ENCODE data around the gene HACD2.
A peak's percentile ranks its signal among the peaks of the same experiment; 100 is the strongest.
"Not testable (repeated sequence)": the region's sequence is repeated elsewhere in the genome, so short reads cannot be mapped to it uniquely, and the experiment has no call there.

HACD2 gene, protein sequence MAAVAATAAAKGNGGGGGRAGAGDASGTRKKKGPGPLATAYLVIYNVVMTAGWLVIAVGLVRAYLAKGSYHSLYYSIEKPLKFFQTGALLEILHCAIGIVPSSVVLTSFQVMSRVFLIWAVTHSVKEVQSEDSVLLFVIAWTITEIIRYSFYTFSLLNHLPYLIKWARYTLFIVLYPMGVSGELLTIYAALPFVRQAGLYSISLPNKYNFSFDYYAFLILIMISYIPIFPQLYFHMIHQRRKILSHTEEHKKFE

DNA sequence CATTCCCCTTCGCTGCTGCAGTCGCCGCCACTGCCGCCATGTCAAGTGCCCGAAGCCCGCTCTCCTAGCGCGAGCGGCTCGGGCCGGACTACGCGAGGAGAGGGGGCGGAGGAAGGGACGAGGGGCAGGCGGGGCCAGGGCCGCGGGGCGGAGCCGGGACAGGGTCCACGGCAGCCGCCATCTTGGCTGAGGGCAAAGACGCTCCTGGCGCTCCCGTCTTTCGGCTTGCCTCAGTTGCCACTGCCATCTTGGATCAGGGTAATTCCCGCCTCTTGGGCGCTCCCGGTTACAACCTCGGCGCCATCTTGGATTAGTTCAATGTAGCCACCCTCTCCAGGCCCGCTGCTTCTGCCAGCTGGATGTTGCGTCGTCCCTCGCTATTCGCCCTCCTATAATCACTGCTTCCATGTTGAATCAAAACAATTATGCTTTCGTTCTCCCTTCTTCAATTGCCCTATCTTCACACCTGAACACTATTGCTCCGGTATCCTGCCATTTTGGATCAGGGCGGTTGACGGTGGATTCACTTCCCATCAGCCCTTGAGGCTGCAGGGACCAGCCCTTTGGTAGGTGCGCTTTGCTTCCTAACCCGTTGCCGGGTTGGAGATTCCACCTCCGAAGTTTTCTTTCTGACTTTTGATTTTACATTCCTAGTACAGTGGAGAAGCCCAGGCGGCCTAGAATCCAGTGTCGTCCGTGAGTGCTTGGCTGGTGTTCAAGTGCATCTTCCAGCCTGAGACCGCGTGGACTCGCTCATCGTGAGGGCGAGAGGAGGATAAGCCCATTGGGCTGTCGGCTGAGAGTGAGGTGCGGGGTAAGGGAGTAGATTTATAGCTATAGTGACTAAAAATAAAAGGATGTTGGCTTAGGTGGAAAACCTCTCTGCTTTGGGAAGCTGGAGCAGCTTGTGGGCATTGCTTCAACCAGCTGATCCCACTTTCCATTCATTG lies at the start of gene HACD2:
TSS of gene HACD2 (minus strand) at position 66 of the 950 bp plus-strand sequence. CDS start at position 40, 26 bp downstream.
- DNase-seq (ENCODE audit: low spot score) = peak; percentile 98

DNA sequence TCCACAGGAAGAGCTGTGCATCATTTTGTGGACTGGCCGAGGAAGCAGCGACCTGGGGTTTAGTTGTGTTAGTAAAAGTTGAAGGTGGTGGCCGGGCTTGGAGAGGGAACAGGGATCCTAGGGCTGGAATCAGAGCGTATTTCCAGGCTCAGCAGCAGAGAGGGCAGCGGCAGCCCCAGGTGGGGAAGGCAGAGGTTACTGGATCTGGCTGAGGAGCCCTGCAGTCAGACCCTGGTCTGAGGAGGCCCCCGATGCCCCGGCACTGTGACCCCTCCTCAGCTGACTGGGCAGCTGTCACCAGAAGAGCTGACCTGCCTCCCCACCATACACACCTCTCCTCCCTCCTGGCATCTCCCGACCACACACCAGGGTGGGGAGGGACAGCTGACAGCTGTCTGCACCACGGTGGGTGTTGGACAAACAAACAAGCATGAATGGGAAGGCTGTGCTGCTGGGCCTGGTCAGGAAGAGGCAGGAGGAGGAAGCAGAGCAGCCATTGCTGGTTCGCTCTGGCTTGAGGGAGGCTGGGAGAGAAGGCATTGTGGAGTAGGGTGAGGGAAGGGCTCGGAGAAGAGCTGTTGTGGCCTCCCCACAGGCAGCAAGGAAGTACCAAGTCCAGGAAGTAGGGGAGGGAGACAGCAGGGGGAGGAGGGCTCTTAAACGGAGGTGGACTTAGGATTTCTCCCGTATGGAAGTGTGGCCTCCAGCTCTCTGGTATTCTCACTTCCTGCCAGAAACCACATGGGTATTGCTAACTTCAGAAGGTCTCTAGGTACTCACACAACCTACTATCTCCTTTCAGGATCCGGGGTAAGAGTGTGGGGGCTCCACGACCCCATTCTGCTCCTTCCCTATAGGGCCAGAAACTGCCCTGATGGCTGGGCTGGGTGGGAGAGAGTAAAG lies 49.5 kb upstream of the HACD2 start:
- DNase-seq (ENCODE audit: low spot score) = no peak

DNA sequence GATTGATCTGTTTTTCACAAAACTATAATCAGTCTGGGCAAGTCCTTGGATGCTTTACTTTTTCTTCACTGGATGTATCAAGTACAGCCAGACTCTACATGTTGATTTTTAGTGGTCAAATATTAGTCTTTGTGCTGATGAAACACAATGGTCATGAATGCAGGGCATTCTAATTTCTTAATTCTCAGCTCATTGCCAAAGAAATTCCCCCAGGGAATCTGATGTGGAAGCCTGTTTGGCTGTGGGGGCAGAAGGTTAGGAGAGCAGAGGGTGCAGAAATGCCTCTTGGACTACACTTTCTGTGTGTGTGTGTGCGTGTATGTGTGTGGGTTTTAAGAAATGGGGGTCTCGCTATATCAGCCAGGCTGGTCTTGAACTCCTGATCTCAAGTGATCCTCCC lies 48.7 kb upstream of the HACD2 start:
- DNase-seq (ENCODE audit: low spot score) = no peak

DNA sequence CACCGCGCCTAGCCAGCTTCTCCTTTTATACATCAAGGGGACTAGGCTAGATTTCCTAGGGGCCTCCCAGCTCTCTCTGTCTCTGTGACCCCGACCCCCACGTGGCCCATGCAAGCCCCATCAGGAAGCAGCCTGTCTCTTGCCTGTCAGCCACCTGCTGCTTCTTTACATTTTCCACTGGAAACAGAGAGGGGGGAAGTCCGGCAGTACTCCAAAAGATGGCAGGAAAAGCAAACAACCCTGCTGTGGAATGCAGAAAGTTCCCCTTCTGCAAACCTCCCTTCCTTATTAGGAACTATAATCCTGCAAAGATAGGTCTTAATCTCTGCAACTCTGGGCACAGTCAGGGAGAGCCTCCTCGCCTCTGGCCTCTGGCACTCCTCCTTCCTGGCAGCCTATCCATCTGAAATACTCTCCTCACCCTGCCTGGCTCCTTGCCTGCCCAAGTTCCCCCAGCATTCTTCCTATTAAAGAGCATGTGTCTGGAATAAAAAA lies 47.4 kb upstream of the HACD2 start:
- no peak for DNase-seq (ENCODE audit: low spot score)

DNA sequence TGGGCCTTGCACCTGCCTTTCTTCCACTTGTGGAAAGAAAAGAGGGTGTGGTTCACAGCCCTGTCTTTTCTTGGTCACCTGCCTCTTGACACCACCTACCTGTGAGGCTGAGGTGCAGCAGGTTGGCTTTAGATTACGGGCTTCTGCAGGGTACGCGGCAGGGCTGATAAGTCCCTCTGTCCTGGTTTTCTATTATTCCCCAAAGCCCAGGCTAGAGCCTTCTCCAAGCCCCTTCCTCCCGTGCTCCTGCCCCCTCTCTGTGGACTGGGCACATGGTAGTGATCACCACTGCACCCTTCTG lies 44.8 kb upstream of the HACD2 start:
- no peak for DNase-seq (ENCODE audit: low spot score)

DNA sequence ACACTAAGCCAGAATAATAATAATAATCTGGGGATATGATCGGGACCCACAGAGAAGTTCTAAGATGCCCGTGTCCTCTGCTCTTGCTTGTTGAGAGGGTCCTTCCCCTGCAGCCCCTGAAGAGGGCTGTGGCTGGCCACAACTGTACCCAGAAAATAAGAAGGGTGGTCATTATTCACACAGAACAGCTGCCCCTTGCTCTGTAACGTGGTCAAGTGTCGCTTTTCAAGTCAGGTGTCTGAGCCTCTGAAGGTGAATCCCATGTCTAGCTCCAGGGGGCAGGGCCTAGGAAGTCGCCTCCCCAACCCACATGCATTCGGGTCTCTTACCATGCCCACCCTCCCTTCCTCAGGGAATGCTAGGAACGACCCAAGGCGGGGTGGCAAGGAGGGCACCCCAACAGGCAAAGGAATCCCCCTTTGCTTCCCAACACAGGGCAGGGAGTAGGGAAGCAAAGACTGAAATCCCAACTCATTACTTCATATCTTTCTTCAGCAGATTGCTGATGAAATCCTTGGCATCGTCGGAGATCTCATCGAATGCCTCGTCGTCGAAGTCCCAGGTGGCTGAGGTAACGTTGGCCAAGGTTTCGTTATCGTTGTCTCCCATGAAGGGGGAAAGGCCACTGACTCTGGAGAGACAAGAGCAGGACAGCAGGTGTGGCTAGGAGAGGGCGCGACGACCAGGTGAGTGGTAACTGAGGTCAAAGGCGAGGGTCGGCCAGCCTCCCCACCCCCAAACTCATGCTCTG lies 44.3 kb upstream of the HACD2 start:
- no peak for DNase-seq (ENCODE audit: low spot score)

DNA sequence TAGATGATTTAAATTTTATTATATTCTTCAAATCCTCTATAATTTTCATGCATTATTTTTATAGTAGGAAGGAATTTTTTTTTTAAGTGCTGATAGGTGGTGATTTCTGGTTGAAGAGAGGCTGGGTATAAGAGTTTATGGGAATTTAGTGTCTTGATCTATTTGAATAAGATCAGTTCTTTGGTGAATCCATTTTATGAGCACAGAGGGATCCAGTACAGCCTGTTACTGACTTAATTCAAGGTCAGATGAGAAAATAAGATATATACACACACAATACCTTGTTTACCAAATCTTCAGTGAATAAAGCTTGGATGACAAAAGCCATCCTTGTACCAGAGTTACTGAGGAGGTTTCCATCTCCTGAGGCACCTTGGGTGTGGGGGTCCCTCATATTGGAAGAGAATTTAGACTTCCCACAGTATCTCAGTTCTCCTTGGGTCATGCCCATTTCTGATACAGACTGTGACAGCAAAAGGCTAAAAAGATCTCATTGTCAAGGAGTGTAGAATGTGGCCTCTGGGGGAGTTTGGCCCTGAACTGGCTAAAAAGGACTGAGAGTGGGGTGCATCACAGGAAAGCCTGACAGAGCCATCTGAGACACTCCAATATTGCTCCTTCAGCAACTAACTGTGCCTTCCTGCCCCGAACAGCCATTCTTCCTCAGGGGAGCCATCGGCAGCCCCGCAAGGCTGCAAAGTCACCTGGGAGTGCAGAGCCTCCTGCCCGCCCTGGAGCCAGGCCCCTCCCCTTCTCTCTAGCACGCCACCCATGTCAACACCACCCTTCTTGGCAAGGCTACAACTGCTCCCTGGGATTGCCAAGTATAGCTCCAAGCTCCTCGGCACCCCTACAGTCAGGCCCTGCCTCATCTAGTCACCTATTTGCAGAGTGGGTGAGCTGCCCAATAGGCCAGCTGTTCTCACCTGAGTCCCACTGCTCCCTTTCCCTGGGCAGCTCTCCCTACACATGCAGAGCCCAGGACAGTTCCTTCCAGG lies 43.1 kb upstream of the HACD2 start:
- no peak for DNase-seq (ENCODE audit: low spot score)

DNA sequence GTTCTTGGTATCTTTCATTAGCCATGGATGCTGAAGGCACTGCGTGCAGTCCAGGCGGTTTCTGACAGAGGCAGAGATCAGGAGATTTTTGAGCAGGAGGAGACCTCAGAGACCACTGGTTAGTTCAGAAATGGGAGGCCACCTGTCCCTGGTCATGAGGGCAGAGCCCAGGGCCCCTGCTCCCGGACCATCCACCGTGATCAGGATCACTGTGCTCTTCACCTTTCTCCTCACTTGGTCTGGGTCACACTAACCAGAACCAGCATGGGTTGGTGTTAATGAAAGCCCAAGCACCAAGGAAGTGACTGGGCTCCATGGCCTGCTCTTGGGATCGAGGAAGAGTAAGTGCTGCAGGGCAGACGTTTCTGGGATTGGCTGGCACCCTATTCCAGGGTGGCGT lies 42.0 kb upstream of the HACD2 start:
- DNase-seq (ENCODE audit: low spot score) = no peak

DNA sequence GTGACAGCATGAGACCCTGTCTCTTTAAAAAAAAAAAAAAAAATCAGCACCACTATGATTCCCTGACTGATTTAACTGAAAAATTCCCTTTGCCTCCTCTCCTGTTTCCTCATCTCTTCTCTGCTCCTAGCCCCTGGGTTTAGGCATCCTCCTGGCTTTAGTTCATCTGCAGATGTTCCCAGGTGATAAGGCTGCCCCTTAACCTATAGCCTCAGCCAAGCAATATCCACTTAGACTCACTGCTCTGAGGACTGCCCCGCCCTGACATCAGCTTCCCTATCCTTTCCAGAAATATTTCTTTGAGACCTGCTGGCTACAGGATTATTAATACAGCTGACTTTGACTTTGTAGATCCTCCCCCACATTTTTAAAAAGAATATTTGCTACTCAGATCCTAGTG lies 39.4 kb upstream of the HACD2 start:
- DNase-seq (ENCODE audit: low spot score) = no peak

DNA sequence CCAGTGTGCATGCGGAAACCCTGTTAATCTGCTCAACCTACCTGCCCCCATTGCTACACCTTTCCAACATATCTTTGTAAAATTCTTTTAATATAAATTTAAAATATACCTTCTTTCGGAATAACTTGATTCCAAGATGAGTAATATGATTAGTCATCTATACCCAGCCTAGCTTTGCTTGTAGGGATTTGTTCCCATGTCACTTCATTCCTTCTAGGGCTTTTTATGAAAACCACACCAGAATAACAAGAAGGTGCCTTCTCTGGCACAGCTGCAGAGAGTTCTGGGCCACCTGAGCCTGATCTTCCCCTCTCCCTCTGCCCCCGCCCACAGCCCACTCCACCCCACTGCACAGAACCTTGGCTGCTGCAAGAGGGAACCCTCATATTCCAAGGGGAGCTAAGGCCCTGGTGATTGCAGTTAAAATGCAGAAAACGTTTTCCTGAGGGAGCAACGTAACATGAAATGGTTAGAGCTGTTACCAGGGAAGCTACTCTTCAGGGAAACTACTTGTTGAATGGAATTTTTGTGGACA lies 38.6 kb upstream of the HACD2 start:
- DNase-seq (ENCODE audit: low spot score) = no peak

DNA sequence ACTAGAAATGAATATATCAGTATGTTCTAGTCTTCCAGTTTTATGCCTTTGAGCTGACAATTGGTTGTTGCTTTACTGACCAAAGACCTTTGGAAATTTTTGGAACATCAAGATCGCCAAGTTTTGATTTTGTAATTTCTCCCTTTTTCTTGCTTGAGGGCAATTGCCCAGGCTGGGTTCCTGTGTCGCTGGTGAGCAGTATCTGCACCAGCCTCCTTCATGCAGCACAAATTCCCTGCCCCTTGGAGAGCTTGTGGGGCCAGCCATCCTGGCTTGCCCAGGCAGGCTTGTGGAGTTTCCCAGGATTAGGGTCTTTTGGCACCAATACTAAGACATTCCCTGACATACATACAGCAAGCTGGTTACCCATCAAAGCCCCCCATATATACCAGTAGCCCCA lies 37.9 kb upstream of the HACD2 start:
- no peak for DNase-seq (ENCODE audit: low spot score)

DNA sequence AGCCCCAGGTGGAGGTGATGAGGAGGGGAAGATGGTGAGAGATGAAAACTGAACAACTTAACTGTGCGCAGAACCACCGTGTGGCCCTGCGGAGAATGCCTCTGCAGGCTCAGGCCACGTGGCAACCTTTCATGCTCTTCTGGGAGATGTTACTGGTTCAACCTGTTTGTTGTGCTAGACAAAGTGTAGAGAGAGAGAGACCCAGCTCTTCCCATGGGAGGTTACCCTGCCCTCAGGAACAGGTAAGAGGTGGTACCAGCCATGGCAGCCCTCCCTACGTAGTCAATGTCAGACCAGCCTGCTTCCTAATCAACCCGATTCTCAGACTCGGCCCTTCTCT lies 37.0 kb upstream of the HACD2 start:
- DNase-seq (ENCODE audit: low spot score) = no peak

DNA sequence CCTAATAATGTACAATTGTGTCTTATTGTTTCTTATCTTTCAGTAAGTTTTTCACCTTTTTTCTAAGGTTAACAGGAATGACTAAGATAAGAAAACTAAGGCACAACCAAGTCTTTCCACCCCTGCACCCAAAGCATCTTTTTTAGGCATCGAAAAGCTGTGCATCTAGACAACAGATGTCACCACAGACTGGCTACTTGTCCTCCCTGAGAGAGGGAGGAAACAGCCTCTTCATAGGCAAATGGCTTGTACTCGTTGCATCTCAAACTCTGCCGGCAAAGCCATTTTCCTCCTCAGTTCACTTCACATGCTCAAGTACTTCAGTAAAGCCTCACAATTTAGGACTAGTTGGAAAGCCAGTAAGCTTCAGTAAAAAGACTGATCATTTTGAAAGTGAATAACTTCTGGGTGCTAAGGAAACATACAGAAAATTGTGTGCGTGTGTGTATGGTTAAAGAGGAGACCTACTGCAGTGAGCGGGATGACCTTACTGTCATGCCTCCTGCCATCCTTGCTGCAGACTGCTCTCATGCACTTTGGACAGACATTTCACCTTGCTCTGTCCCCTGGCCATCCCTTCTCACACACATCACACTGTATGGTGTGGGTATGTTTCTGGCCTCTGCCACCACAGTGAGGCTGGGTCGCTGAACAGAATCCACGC lies 36.5 kb upstream of the HACD2 start:
- no peak for DNase-seq (ENCODE audit: low spot score)

DNA sequence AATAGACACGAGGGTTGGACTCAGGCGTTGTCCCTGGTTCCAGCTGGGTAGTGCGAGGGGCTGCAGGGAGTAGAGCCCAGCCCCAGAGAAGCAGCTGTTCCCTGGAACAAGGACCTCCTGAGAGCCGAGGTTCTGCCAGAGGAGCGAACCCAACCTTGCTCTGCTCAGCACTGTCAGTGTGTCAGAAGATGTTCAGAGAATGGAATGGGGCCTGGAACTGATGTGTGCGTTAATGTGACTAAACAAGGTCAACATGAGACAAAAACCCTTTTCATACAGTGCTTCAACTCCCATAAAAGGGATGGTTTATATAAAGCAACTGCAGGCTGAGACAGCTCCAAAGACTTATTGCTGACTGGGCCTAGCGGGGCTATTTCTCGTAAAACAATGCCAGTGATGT lies 35.5 kb upstream of the HACD2 start:
- DNase-seq (ENCODE audit: low spot score) = no peak

DNA sequence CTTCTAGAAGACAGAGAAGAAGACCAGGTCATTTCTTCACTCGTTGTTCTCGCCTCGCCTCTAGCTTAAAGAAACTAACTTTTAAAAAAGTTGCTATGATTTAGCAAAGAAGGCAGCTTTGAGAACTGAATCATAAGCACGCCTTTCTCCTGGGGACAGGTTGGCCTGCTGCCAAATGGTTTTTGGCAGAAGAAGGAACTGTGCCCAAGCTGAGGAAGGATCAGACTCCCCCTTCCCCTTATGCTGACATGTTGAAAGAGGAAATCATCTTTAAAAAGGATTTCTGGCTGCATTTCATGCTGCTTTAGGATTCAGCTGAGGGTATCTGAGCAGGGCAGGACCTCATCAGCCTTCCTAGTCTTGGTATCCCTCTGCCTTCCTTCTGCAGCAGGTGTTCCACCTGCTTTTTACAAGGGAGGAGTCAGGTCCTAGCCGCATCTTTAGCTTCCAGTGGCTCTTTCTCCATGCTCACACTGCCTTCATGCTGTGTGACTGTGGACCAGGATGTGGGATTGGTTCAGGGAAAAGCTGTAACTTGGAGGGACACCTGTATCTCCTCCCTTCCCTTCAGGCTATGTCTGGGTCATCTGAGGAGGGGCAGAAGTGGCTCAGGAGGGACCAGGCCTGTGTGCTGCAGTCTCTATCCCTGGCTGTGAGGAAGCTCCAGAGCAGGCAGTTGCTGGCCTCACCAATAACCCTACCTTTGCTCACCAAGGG lies 34.1 kb upstream of the HACD2 start:
- peak; percentile 27 for DNase-seq (ENCODE audit: low spot score)

DNA sequence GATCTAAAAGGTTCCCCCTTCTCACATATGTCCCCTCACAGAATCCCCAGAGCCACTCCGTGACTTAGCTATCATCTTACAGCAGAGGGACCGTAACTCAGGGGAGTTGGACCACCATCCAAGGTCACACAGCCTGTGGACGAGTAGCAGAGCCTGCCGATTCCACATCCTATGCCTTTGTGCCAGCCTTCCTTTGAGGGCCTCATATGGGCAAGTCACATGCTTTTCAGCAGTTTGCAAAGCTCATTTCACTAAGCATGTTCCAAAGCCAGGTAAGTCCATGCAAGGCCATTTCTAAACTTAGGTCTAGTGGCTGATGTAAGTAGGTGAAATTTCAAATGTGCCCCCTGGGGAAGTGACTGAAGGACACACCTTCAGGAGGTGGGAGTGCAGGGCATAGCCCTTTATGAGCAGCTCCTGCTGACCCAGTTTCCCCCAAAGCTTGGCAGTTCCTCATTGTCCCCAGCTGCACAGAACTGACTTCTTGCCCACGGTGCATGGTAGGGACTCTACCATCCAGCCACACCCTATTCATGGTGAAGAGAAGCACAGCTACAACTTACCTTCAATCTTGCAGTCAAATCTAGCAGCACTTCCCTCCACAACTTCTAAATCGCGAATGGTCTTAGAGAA lies 33.3 kb upstream of the HACD2 start:
- DNase-seq (ENCODE audit: low spot score) = no peak

DNA sequence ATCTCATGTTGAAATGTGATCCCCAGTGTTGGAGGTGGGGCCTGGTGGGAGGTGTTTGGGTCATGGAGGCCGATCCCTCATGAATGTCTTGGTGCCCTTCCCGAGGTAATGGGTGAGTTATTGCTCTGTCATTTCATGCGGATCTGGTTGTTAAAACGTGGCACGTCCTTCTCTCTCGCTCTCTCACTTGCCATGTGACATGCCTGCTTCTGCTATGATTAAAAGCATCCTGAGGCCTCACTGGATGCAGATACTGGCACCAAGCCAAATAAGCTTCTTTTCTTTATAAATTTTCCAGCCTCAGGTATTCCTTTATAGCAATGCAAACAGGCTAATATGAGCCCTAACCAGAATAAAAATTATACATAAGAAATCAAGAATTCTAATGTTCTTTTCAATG lies 31.7 kb upstream of the HACD2 start:
- DNase-seq (ENCODE audit: low spot score) = no peak

DNA sequence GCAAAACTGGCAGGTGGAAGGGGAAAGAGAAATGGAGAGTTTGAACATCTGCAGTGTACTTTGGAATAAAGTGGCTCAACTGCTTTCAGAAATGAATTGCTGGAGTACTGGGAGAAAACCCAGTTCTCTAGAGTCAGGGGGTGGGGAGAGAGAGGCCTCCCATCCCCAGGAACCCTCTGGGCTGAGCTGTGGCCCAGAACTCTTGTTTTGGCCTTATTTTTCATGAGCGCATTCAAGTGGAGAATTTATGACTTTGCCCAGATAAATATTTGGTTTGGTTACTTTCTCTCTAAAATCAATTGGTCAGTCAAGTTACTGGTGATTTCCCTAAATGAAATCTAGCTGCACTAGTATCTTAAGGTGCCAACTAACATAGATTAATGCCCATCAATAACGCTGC lies 28.7 kb upstream of the HACD2 start:
- no peak for DNase-seq (ENCODE audit: low spot score)

DNA sequence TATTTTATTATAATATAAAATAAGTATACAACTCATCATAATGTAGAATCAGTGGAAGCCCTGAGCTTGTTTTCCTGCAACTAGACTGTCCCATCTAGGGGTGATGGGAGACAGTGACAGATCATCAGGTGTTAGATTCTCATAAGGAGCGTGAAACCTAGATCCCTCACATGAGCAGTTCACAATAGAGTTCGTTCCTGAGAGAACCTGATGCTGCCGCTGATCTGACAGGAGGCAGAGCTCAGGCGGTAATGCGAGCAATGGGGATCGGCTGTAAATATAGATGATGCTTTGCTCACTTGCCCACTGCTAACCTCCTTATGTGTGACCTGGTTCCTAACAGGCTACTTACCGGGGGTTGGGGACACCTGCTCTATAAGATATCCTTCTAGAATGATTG lies 26.8 kb upstream of the HACD2 start:
- DNase-seq (ENCODE audit: low spot score) = not testable (repeated sequence)
